Lung (tissue), 12 donors: ENCODE data around the gene CRB3. TPM values are rescaled to one million over a fixed set of nuclear protein-coding genes. Genes with fewer than 3 reads are reported as not detected.

ENCODE experiments used
- ATAC-seq: fragments of 200-7000 bp; cut with Tn5 transposase; one replicate; pipeline ENCODE4 v1.9.1; 2020; ENCODE audit warnings: moderate number of reproducible peaks; ENCODE audit not compliant: insufficient read depth, low FRiP score
- DNase-seq, 3 donors: peaks; one replicate each; pipeline ENCODE4 v3.0.0-alpha.2; 2013 to 2017
- H3K27ac ChIP-seq, 2 donors: one replicate each; pipeline ENCODE4 v1.5.1; 2013; ENCODE audit warnings: mild to moderate bottlenecking in 2 of 2, moderate library complexity in 2 of 2, control low read depth in 1 of 2, inconsistent platforms in 1 of 2, low read depth in 1 of 2, low read length in 1 of 2
- H3K27me3 ChIP-seq, 3 donors: one replicate each; pipeline ENCODE4 v1.5.1; 2013; ENCODE audit warnings: low read length in 2 of 3; ENCODE audit not compliant: control insufficient read depth in 3 of 3, insufficient read depth in 3 of 3
- H3K36me3 ChIP-seq, 4 donors: one replicate each; pipeline ENCODE4 v1.5.1; 2013; ENCODE audit warnings: low read length in 4 of 4, mild to moderate bottlenecking in 1 of 4, moderate library complexity in 1 of 4; ENCODE audit not compliant: control insufficient read depth in 4 of 4, insufficient read depth in 4 of 4
- H3K4me1 ChIP-seq, 5 donors: one replicate each; pipeline ENCODE4 v1.5.1; 2013; ENCODE audit warnings: low read length in 5 of 5, mild to moderate bottlenecking in 2 of 5, moderate library complexity in 1 of 5; ENCODE audit not compliant: control insufficient read depth in 5 of 5, insufficient read depth in 5 of 5
- H3K4me3 ChIP-seq: one replicate; pipeline ENCODE4 v1.5.1; 2013; ENCODE audit warnings: mild to moderate bottlenecking, control low read depth, moderate library complexity
- H3K9ac ChIP-seq, 2 donors: one replicate each; pipeline ENCODE4 v1.5.1; 2013; ENCODE audit warnings: low read length in 2 of 2, control low read depth in 1 of 2; ENCODE audit not compliant: insufficient read depth in 1 of 2
- H3K9me3 ChIP-seq, 4 donors: one replicate each; pipeline ENCODE4 v1.5.1; 2013; ENCODE audit warnings: low read length in 3 of 4, mild to moderate bottlenecking in 1 of 4, moderate library complexity in 1 of 4; ENCODE audit not compliant: control insufficient read depth in 4 of 4, insufficient read depth in 3 of 4
- WGBS, 2 donors: extraction: QIAGEN DNeasy Blood & Tissue Kit; methylation state at CpG; one replicate each; pipeline ENCODE4 v1.1.7; 2013; 5-methylcytosine and 5-hydroxymethylcytosine counted together
- polyA plus RNA-seq, 2 donors: library from polyadenylated mRNA; stranded (reverse); fragments of 200-250 nt; gene quantifications; one replicate each; pipeline ENCODE4 v1.2.1, GENCODE V29; 2013
- total RNA-seq, 2 donors: library from RNA; depleted of rRNA in 1 of 2; stranded (reverse); fragments of >200 nt in 1 of 2; gene quantifications; one replicate each; pipeline ENCODE4 v1.2.1, GENCODE V29; 2014 to 2021
- TF ChIP-seq, protein P1 (sequence below): IDR thresholded peaks from 2 replicates; pipeline ENCODE4 v1.5.1; 2012; ENCODE audit warnings: mild to moderate bottlenecking; ENCODE audit errors: control extremely low read depth, extremely low read depth
- donor health status: control.
- donor health status: control.
- donor health status: Bipolar disorder and iron deficiency.
- donor health status: healthy.
- donor health status: DM: yes; HTN: yes; CAD: no.

The CRB3 gene
- total and polyA plus RNA-seq, 4 donors = 22.5 to 81.8 (median 53.0) TPM

DNA sequence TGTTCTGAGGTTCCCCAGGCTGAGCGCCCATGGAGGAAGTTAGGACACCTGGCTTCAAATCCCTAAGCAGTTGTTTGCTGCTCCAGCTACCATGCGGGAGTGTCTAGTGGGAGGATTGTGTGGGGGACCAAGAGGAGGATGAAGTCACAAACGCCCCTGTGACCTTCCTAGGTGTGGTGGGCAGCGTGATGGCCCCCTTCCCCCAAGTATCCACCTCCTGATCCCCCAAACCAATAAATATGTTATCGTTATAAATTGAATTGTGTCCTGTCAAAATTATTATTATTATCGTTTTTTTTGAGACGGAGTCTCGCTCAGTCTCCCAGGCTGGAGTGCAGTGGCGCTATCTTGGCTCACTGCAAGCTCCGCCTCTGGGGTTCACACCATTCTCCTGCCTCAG lies 30.4 kb upstream of the CRB3 start, which contains the start of gene SLC25A41:
TSS of gene SLC25A41 (minus strand) at position 101 of the 400 bp plus-strand sequence. CDS start at position 31, 70 bp downstream.
- H3K27me3 ChIP-seq = no peaks in the 10 kb centered on the region
- H3K4me1 ChIP-seq = no peaks in the 10 kb centered on the region
- ATAC-seq (no peak), DNase-seq (no peak)
- no peak within 1 kb of the TSS for H3K9ac ChIP-seq
- H3K4me3 ChIP-seq = no peak within 1 kb of the TSS
- TF ChIP-seq, protein P1, sequence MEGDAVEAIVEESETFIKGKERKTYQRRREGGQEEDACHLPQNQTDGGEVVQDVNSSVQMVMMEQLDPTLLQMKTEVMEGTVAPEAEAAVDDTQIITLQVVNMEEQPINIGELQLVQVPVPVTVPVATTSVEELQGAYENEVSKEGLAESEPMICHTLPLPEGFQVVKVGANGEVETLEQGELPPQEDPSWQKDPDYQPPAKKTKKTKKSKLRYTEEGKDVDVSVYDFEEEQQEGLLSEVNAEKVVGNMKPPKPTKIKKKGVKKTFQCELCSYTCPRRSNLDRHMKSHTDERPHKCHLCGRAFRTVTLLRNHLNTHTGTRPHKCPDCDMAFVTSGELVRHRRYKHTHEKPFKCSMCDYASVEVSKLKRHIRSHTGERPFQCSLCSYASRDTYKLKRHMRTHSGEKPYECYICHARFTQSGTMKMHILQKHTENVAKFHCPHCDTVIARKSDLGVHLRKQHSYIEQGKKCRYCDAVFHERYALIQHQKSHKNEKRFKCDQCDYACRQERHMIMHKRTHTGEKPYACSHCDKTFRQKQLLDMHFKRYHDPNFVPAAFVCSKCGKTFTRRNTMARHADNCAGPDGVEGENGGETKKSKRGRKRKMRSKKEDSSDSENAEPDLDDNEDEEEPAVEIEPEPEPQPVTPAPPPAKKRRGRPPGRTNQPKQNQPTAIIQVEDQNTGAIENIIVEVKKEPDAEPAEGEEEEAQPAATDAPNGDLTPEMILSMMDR = no peak
- 91% methylated on average over 10 of the region's 10 CpGs for WGBS, 2 donors
- H3K36me3 ChIP-seq = no peaks in the 10 kb centered on the region
- H3K9me3 ChIP-seq = no peaks in the 10 kb centered on the region
- H3K27ac ChIP-seq = no peak within 1 kb of the TSS

GRCh38 chr19:6439743-6440142 lies 24.3 kb upstream of the CRB3 start:
- DNase-seq (no peak), ATAC-seq (no peak)
- TF ChIP-seq, protein P1 = no peak
- Histone ChIP-seq H3K4me3 (no peak overlapping the region), H3K36me3 (peaks cover 0 to 3% (median 0%) of the 10 kb centered on the region in 4 donors), H3K27me3 (no peaks in the 10 kb centered on the region), H3K4me1 (no peaks in the 10 kb centered on the region), H3K27ac (no peak overlapping the region), H3K9ac (no peak overlapping the region), H3K9me3 (no peaks in the 10 kb centered on the region)
- 94% methylated on average over 4 of the region's 4 CpGs for WGBS, 2 donors

DNA sequence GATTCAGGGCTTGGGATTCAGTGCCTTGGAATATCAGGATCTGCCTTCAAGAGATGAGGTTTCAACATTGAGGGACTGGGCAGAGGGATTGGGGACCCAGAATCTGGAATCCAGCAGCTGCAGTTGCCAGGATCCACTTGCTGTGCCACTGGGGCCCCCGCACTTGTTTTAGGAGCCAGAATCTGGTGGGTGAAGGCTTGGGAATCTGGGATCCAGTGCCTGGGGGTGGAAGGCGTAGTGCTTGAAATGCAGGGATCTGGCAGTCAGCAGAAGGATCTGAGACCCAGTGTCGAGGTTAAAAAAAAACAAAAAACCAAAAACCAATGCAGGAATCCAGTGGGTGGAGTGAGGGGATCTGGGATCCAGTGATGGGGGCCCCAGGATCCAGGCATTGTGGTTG lies 23.2 kb upstream of the CRB3 start:
- no peaks in the 10 kb centered on the region for H3K4me1 ChIP-seq
- H3K9ac ChIP-seq = no peak overlapping the region
- H3K36me3 ChIP-seq = peaks cover 0 to 5% (median 4%) of the 10 kb centered on the region in 4 donors
- 91 to 96% methylated on average over 3 of the region's 3 CpGs for WGBS, 2 donors
- H3K27me3 ChIP-seq = no peaks in the 10 kb centered on the region
- H3K9me3 ChIP-seq = peaks cover 0 to 3% (median 0%) of the 10 kb centered on the region in 4 donors
- TF ChIP-seq, protein P1 = no peak
- DNase-seq (no peak), ATAC-seq (no peak)
- no peak overlapping the region for H3K27ac ChIP-seq
- H3K4me3 ChIP-seq = no peak overlapping the region
